GM12878 (cell line): ENCODE results near the gene TMEM163.

Experiments used
- BACH1 ChIP-seq: fragments of 450-650 bp; IDR thresholded peaks from 2 replicates; pipeline ENCODE4 v1.6.1; 2017; ENCODE audit warnings: mild to moderate bottlenecking, borderline replicate concordance
- CBFB ChIP-seq: IDR thresholded peaks from 2 replicates; pipeline ENCODE4 v1.6.1; 2016; ENCODE audit warnings: antibody characterized with exemption, low read depth
- CTCF ChIP-seq, 3 experiments: IDR thresholded peaks in 2 of 3; conservative IDR thresholded peaks in 1 of 3; 2 replicates each; pipeline ENCODE4 v1.5.1; 2011; ENCODE audit warnings: low read depth in 3 of 3, low read length in 3 of 3, mild to moderate bottlenecking in 3 of 3, control low read depth in 2 of 3, moderate library complexity in 2 of 3, inconsistent platforms in 1 of 3, mixed read lengths in 1 of 3; ENCODE audit not compliant: control insufficient read depth in 2 of 3, insufficient read depth in 1 of 3; ENCODE audit errors: extremely low read depth in 1 of 3
- EZH2 ChIP-seq: IDR thresholded peaks from 2 replicates; pipeline ENCODE4 v1.6.1; 2012; ENCODE audit warnings: low read depth, mild to moderate bottlenecking, control low read depth, inconsistent platforms, low read length, borderline replicate concordance; ENCODE audit not compliant: control insufficient read depth
- FOXK2 ChIP-seq: fragments of 450-650 bp; IDR thresholded peaks from 2 replicates; pipeline ENCODE4 v1.6.1; 2017; ENCODE audit warnings: mild to moderate bottlenecking, moderate library complexity
- KDM1A ChIP-seq: fragments of 200-600 bp; sonication (generic); IDR thresholded peaks from 2 replicates; pipeline ENCODE4 v1.6.1; 2016; ENCODE audit warnings: borderline replicate concordance
- NR2C1 ChIP-seq: fragments of 450-650 bp; IDR thresholded peaks from 2 replicates; pipeline ENCODE4 v1.6.1; 2017; ENCODE audit warnings: antibody characterized with exemption, mild to moderate bottlenecking, moderate library complexity
- POLR2A ChIP-seq: IDR thresholded peaks from 2 replicates; pipeline ENCODE4 v1.6.1; 2011; ENCODE audit warnings: low read depth, mild to moderate bottlenecking, low read length
- SMC3 ChIP-seq: IDR thresholded peaks from 2 replicates; pipeline ENCODE4 v1.6.1; 2011; ENCODE audit warnings: low read length, improper control_type of control experiment, borderline replicate concordance
- USF1 ChIP-seq: IDR thresholded peaks from 2 replicates; pipeline ENCODE4 v1.6.1; 2011; ENCODE audit warnings: borderline replicate concordance, low read depth, mild to moderate bottlenecking, moderate library complexity, mixed read lengths, low read length; ENCODE audit not compliant: insufficient read depth; ENCODE audit errors: extremely low read length
- ZNF274 ChIP-seq: IDR thresholded peaks from one replicate; pipeline ENCODE4 v1.8.0; 2011; ENCODE audit not compliant: insufficient read length, insufficient read depth

GRCh38 chr2:134515137-134515536 is 203.7 kb downstream of the TMEM163 start:
- no peak for TF ChIP-seq KDM1A
- no peak for TF ChIP-seq BACH1
- TF ChIP-seq SMC3: no peak
- TF ChIP-seq ZNF274: no peak
- no peak for TF ChIP-seq CTCF (IDR thresholded peaks at IDR 0.05 in 2 of 3, conservative IDR thresholded peaks at IDR 0.05 in 1 of 3; ENCODE audit: control insufficient read depth in 2 of 3, extremely low read depth in 1 of 3, insufficient read depth in 1 of 3, low read depth in 3 of 3, low read length in 3 of 3)
- TF ChIP-seq POLR2A: no peak
- no peak for TF ChIP-seq CBFB
- TF ChIP-seq FOXK2: no peak
- no peak for TF ChIP-seq EZH2
- no peak for TF ChIP-seq NR2C1
- no peak for TF ChIP-seq USF1
